ENCODE data around the gene EVC2.

EVC2 gene

DNA sequence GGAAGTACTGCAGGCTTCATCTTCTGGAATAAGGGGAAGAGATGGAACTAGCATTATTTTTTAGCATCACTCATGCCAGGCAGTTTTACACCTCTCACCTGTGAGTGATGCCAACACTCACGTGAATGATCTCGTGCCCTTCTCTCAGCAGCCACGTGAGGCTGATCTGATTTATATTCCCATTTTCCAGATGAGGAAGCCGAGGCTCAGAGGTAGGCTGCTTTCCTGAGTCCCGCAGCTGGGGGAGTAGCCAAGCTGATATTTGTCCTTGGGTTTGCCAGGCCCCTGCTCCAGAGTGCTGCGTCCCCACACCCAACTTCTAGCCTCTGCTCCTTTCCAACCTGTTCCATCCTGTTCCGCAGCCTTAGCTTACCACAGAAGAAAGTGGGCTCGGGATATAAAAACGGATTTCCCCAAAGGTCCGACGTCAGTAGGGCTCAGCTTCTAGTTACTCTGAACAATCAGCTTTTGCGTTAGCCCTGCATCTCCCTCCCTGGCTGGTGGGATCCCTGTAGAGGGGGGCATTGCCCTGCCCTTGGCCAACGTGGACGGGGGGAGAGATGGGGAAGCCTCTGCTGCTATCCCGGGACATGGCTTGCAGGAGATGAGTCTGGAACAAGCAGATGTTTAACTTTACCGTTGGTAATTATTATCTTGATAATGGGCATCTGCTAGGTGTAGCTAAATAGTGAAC lies 11.9 kb upstream of the EVC2 start:
- H3K4me3 ChIP-seq (ENCODE audit: low read depth, low read length), result no peak overlapping the region
- no peak for DNase-seq (ENCODE audit: low read depth)
- TF ChIP-seq, protein P1, sequence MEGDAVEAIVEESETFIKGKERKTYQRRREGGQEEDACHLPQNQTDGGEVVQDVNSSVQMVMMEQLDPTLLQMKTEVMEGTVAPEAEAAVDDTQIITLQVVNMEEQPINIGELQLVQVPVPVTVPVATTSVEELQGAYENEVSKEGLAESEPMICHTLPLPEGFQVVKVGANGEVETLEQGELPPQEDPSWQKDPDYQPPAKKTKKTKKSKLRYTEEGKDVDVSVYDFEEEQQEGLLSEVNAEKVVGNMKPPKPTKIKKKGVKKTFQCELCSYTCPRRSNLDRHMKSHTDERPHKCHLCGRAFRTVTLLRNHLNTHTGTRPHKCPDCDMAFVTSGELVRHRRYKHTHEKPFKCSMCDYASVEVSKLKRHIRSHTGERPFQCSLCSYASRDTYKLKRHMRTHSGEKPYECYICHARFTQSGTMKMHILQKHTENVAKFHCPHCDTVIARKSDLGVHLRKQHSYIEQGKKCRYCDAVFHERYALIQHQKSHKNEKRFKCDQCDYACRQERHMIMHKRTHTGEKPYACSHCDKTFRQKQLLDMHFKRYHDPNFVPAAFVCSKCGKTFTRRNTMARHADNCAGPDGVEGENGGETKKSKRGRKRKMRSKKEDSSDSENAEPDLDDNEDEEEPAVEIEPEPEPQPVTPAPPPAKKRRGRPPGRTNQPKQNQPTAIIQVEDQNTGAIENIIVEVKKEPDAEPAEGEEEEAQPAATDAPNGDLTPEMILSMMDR (IDR thresholded peaks at IDR 0.05; ENCODE audit: low read depth, low read length, missing control alignments), result no peak

DNA sequence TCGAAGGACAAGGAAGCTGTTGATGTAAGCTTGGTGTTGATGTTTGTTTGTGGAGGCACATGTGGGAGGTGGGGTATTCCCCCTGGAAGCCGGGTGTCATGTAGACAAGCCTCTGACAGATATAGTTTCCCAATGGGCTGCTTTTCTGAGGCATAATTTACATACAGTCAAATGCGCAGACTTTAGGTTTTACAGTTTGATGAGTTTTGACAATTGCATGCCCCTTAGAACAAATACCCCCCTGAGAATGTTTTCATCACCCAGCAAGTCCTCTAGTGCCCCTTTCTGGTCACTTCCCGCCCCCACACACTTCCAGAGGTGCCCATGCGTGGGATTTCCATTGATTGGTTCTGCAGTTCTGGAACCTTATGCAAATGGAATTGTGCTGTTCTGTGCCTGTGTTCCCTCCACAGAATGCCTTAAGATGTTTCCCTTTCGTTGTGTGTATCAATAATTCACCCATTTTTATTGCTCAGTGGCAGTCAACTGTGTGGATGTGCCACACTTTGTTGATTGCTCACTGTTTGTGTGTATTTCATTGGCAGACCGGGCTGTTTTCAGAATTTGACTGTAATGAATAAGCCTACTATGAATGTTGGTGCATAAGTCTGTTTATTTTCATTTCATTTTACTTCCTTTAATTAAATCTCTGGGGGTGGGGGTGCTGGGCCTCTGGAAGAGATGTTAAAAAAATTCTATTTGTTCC lies 11.1 kb upstream of the EVC2 start:
- DNase-seq (ENCODE audit: low read depth), result peak; percentile 52
- H3K4me3 ChIP-seq (ENCODE audit: low read depth, low read length), result no peak overlapping the region
- TF ChIP-seq, protein P1 (IDR thresholded peaks at IDR 0.05; ENCODE audit: low read depth, low read length, missing control alignments), result peak; percentile 7

DNA sequence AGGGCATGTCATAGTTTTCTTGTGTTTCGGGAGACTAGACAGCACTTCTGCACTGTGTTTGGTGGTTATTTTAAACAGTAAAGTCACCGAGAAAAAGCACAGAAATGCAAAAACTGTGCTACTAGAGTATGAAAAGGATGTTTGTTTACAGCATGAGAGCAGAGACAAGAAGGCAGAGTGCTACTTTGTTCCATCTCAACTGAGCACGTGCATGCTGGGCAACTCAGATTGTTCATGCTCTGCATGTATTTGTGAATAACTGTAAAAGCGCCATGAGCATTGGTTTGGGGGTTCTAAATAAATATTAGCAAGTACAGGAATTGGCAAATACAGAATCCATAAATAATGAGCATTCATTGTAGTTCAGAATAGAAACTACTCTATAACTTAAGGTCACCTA lies 10.1 kb upstream of the EVC2 start:
- no peak for DNase-seq (ENCODE audit: low read depth)
- TF ChIP-seq, protein P1 (IDR thresholded peaks at IDR 0.05; ENCODE audit: low read depth, low read length, missing control alignments), result no peak
- no peak overlapping the region for H3K4me3 ChIP-seq (ENCODE audit: low read depth, low read length)

DNA sequence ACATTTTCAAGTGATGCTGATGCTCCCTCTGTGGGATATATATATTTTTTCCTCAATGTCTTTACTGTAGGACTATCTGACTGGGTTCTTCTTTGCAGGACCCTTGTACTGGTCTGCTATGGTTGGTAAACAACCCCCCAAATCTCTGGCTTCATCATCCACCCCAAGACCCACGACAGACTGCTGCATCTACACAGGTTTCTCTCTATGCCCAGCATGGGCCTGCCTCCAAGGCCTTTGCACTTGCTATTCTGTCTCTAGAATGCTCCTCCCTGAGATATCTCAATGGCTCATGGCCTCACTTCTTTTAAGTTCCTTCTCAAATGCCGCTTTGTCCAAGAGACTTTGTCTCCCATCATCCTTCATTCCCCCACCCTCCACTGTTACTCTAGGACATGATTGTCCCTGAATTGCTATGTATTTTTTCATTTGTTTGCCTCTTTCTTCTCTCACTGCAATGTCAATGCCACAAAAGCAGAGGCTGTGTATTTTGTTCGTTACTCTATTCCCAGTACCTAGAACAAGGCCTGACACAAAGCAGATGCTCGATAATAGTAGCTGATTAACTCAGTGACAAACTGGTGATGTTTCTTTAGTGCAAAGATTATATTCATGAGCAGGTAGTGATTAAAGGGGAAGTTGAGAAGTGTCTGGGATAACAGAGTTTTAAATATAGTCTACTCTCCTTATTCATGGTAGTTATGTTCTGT lies 9.2 kb upstream of the EVC2 start:
- no peak for DNase-seq (ENCODE audit: low read depth)
- no peak overlapping the region for H3K4me3 ChIP-seq (ENCODE audit: low read depth, low read length)
- TF ChIP-seq, protein P1 (IDR thresholded peaks at IDR 0.05; ENCODE audit: low read depth, low read length, missing control alignments), result no peak

DNA sequence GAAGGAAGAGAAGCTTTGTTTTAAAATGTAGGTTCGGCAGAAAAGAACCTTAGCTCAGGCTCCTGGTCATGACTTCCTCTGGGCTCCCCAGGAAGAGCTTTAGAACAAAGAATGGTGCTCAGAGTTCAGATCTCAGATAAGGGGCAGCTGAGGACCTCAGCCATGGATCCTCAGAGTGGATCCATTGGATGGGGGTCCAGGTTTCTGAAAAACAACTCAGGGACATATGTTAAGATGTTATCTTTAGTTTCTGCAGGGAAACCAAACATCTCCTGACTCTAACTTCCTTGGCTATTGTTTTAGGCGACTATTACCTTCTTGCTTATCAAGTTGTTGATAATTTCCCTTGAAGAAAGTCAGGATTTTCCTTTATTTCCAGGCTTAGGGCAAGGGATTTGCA lies 8.0 kb upstream of the EVC2 start:
- DNase-seq (ENCODE audit: low read depth), result no peak
- H3K4me3 ChIP-seq (ENCODE audit: low read depth, low read length), result no peak overlapping the region
- TF ChIP-seq, protein P1 (IDR thresholded peaks at IDR 0.05; ENCODE audit: low read depth, low read length, missing control alignments), result no peak

DNA sequence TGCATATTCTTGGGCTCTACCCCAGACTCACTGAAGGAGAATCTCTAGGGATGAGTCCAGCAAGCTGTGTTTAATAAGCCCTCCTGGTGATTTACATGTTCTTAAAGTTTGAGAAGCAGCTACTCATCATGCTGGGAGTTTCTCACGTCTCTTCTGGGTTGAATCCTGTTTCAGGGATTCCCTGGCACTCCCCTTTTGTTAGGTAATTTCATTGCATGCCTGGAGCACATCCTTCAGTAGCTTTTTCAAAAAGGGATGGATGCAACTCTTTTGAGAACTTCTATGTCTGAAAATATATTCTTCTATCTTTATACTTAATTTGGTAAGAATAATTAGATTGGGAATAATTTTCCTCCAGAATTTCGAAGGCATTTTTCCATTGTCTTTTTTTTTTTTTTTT lies 7.0 kb upstream of the EVC2 start:
- TF ChIP-seq, protein P1 (IDR thresholded peaks at IDR 0.05; ENCODE audit: low read depth, low read length, missing control alignments), result no peak
- H3K4me3 ChIP-seq (ENCODE audit: low read depth, low read length), result no peak overlapping the region
- no peak for DNase-seq (ENCODE audit: low read depth)
